Measurements from ENCODE around the gene ARL5C.
"Not testable (repeated sequence)": the region's sequence is repeated elsewhere in the genome, so short reads cannot be mapped to it uniquely, and the experiment has no call there.

DNA sequence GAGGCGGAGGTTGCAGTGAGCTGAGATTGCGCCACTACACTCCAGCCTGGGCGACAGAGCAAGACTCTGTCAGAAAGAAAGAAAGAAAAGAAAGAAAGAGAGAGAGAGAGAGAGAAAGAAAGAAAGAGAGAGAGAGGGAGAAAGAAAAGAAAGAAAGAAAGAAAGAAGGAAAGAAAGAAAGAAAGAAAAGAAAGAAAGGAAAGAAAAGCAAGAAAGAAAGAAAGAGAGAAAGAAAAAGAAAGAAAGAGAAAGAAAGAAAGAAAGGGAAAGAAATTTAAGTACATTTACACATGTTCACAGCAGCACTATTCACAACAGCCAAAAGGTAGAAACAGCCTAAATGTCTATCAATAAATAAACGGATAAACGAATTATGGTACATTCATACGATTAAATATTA lies 36.4 kb downstream of the ARL5C start:
- TF ChIP-seq, protein P1, sequence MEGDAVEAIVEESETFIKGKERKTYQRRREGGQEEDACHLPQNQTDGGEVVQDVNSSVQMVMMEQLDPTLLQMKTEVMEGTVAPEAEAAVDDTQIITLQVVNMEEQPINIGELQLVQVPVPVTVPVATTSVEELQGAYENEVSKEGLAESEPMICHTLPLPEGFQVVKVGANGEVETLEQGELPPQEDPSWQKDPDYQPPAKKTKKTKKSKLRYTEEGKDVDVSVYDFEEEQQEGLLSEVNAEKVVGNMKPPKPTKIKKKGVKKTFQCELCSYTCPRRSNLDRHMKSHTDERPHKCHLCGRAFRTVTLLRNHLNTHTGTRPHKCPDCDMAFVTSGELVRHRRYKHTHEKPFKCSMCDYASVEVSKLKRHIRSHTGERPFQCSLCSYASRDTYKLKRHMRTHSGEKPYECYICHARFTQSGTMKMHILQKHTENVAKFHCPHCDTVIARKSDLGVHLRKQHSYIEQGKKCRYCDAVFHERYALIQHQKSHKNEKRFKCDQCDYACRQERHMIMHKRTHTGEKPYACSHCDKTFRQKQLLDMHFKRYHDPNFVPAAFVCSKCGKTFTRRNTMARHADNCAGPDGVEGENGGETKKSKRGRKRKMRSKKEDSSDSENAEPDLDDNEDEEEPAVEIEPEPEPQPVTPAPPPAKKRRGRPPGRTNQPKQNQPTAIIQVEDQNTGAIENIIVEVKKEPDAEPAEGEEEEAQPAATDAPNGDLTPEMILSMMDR (IDR thresholded peaks at IDR 0.05; ENCODE audit: low read depth, low read length, missing input control) = not testable (repeated sequence)
- TF ChIP-seq, protein P2, sequence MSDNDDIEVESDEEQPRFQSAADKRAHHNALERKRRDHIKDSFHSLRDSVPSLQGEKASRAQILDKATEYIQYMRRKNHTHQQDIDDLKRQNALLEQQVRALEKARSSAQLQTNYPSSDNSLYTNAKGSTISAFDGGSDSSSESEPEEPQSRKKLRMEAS (IDR thresholded peaks at IDR 0.05) = not testable (repeated sequence)
- TF ChIP-seq, protein P3, sequence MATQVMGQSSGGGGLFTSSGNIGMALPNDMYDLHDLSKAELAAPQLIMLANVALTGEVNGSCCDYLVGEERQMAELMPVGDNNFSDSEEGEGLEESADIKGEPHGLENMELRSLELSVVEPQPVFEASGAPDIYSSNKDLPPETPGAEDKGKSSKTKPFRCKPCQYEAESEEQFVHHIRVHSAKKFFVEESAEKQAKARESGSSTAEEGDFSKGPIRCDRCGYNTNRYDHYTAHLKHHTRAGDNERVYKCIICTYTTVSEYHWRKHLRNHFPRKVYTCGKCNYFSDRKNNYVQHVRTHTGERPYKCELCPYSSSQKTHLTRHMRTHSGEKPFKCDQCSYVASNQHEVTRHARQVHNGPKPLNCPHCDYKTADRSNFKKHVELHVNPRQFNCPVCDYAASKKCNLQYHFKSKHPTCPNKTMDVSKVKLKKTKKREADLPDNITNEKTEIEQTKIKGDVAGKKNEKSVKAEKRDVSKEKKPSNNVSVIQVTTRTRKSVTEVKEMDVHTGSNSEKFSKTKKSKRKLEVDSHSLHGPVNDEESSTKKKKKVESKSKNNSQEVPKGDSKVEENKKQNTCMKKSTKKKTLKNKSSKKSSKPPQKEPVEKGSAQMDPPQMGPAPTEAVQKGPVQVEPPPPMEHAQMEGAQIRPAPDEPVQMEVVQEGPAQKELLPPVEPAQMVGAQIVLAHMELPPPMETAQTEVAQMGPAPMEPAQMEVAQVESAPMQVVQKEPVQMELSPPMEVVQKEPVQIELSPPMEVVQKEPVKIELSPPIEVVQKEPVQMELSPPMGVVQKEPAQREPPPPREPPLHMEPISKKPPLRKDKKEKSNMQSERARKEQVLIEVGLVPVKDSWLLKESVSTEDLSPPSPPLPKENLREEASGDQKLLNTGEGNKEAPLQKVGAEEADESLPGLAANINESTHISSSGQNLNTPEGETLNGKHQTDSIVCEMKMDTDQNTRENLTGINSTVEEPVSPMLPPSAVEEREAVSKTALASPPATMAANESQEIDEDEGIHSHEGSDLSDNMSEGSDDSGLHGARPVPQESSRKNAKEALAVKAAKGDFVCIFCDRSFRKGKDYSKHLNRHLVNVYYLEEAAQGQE (IDR thresholded peaks at IDR 0.05) = not testable (repeated sequence)
- not testable (repeated sequence) for TF ChIP-seq JUND (IDR thresholded peaks at IDR 0.05)

Data from liver (tissue), 3 donors.